NCI-H2227 (cell line): ENCODE data around the gene CEP19.
"Not testable (repeated sequence)": the region's sequence is repeated elsewhere in the genome, so short reads cannot be mapped to it uniquely, and the experiment has no call there.

Source experiments
- DNase-seq: peaks from one replicate; lab custom pipeline; 2025; ENCODE audit not compliant: unreplicated experiment; lab: John Stamatoyannopoulos, UW

CEP19 gene

GRCh38 chr3:196711838-196712513 is at the start of gene CEP19, which contains the start of gene PIGX:
TSS of gene CEP19 (minus strand) at chr3:196712250. CDS start at chr3:196708657, 3,593 bp downstream.
TSS of gene PIGX (plus strand) at chr3:196712377.
- peak; percentile 95 for DNase-seq

GRCh38 chr3:196757876-196758739 is 46.1 kb upstream of the CEP19 start:
- DNase-seq = no peak

GRCh38 chr3:196756732-196757131 is 44.7 kb upstream of the CEP19 start:
- no peak for DNase-seq

GRCh38 chr3:196754091-196754981 is 42.3 kb upstream of the CEP19 start:
- no peak for DNase-seq

- DNase-seq = no peak
Observed at GRCh38 chr3:196753201-196753600, 41.2 kb upstream of the CEP19 start.

- DNase-seq = no peak
Observed at GRCh38 chr3:196749125-196749524, 37.1 kb upstream of the CEP19 start.

- DNase-seq = not testable (repeated sequence)
Observed at GRCh38 chr3:196743569-196743968, 31.5 kb upstream of the CEP19 start.

- DNase-seq = no peak
Observed at GRCh38 chr3:196741249-196741889, 29.3 kb upstream of the CEP19 start.

GRCh38 chr3:196740481-196741248 is 28.6 kb upstream of the CEP19 start:
- peak; percentile 64 for DNase-seq

GRCh38 chr3:196739671-196740480 is 27.8 kb upstream of the CEP19 start, which contains the start of gene PAK2:
TSS of gene PAK2 (plus strand) at chr3:196739857. CDS start at chr3:196782647, 42,790 bp downstream.
- peak; percentile 94 for DNase-seq

GRCh38 chr3:196737655-196738054 is 25.6 kb upstream of the CEP19 start:
- DNase-seq = no peak

- no peak for DNase-seq
Observed at GRCh38 chr3:196736670-196737374, 24.8 kb upstream of the CEP19 start.

- no peak for DNase-seq
Observed at GRCh38 chr3:196735751-196736150, 23.7 kb upstream of the CEP19 start.

- no peak for DNase-seq
Observed at GRCh38 chr3:196726788-196727675, 15.0 kb upstream of the CEP19 start.

- DNase-seq = no peak
Observed at GRCh38 chr3:196721097-196721496, 9.0 kb upstream of the CEP19 start.

- not testable (repeated sequence) for DNase-seq
Observed at GRCh38 chr3:196717162-196717561, 5.1 kb upstream of the CEP19 start.
